WI38 (cell line): Measurements from ENCODE around the gene EPHB1.

Experiments
- H3K4me3 ChIP-seq: 2 replicates; pipeline ENCODE4 v1.5.1; 2011; ENCODE audit warnings: low read depth, mild to moderate bottlenecking, control low read depth, low read length
- TF ChIP-seq, protein P1 (sequence below): IDR thresholded peaks from 2 replicates; pipeline ENCODE4 v1.5.1; 2012; ENCODE audit warnings: low read depth, mild to moderate bottlenecking, control low read depth, low read length

The EPHB1 gene

DNA sequence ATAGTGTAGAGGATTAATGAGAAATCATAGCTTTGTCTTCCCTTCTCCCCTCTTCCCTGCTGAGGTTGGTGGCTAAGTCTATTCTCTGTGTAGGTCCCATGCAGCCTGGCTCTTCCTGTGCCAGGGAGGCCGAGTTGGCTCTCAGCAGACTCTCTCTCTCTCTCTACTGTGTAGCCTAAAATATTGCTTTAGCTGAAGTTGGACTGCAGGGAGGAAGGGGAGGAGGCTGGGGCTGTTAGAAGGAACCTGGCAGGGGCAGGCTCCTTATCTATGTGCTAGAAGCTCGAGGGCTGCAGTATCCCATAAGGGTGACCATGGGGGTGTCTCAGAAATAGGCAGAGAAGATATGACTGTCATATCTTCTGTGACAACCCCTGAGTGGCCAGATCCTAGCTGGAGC lies 160.8 kb downstream of the EPHB1 start:
- TF ChIP-seq, protein P1, sequence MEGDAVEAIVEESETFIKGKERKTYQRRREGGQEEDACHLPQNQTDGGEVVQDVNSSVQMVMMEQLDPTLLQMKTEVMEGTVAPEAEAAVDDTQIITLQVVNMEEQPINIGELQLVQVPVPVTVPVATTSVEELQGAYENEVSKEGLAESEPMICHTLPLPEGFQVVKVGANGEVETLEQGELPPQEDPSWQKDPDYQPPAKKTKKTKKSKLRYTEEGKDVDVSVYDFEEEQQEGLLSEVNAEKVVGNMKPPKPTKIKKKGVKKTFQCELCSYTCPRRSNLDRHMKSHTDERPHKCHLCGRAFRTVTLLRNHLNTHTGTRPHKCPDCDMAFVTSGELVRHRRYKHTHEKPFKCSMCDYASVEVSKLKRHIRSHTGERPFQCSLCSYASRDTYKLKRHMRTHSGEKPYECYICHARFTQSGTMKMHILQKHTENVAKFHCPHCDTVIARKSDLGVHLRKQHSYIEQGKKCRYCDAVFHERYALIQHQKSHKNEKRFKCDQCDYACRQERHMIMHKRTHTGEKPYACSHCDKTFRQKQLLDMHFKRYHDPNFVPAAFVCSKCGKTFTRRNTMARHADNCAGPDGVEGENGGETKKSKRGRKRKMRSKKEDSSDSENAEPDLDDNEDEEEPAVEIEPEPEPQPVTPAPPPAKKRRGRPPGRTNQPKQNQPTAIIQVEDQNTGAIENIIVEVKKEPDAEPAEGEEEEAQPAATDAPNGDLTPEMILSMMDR: no peak
- H3K4me3 ChIP-seq: no peak overlapping the region

DNA sequence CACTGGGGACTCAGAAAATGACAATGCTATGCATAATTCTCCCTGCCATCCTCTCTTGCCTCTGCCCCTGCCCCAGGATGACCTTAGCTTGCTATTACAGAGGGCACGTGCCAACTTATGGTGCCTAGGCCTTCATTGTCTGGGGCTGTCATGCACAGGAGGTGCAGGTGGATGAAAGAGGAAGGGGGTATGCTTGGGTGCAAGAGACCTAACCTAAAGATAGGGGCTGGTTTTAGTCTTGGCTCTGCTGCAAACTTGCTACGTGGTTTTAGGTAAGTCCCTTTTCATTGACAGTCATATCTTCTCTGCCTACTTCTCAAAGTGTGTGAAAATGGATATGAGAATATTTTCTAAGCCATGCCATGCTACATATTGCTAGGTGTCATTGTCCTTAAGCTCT lies 161.3 kb downstream of the EPHB1 start:
- TF ChIP-seq, protein P1: no peak
- no peak overlapping the region for H3K4me3 ChIP-seq

- TF ChIP-seq, protein P1: no peak
- H3K4me3 ChIP-seq: no peak overlapping the region
Observed at GRCh38 chr3:134956844-134957243, 161.8 kb downstream of the EPHB1 start.

DNA sequence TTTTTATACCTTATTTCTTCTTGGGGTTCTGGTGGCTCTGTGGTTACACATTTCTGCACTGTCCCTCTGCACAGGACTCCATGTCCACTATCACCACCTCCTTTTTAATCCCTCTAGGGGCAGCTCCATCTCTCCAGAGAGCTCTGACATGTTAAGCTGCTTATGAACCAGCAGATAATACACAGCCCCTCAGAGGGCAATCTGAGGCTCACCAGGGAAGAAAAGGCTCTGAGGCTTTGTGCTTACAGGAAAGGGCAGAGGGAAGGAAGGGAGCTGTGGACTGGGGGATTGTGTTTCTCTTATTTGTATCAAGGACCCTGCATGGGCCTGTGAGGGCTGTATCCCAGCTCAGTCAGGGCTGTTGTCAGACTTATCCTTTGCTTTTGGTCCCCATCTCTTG lies 164.5 kb downstream of the EPHB1 start:
- TF ChIP-seq, protein P1: no peak

DNA sequence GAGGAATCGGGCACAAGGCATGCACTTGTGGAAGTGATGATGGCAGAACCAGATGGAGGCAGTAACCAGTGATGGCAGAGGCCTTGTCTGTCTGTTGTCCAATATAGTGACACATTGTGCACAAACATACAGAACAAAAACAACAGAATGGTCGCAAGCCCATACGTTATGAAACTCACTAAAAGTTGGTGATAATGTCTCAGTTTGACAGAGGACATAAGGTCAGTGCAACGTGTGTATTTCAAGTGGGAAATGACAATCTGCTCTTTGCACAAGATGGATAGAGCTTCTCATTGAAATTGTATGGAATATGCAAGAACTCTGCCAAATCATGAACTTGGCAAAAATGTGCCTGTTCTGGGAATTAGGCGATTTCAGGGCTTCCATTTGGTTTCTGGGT lies 169.2 kb downstream of the EPHB1 start:
- no peak overlapping the region for H3K4me3 ChIP-seq
- TF ChIP-seq, protein P1: no peak

More for the DNA sequence above, 164.5 kb downstream of the EPHB1 start:
- no peak overlapping the region for H3K4me3 ChIP-seq

DNA sequence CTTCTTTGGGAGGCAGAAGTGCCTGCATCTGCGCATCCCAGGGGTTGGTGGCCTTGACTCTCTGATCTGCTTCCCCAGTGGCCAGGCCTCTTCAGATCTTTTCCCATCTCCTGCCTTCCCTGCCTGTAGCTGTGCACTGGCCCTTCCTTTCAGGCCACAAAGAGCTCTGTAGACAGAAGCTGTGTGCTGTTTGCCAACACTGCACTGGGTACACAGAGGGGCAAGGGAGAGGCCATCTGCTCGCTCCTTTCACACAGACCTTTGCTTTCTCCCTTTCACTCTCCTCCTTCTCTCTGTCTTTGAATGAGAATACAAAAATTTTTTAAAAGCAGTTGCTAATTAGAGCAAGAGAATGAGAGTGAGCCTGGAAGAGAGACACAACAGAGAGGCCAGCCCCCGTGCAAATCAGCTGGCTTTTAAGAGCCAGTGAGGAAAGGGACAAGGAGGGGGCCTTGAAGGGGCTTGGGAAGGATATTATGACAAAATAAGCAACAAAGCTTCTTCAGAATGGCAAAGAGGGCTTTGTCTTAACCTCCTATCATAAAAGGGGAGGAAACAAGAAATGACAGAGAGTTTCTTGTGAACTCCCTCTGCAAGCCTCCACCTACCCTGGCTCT lies 170.9 kb downstream of the EPHB1 start:
- H3K4me3 ChIP-seq: no peak overlapping the region
- TF ChIP-seq, protein P1: no peak

DNA sequence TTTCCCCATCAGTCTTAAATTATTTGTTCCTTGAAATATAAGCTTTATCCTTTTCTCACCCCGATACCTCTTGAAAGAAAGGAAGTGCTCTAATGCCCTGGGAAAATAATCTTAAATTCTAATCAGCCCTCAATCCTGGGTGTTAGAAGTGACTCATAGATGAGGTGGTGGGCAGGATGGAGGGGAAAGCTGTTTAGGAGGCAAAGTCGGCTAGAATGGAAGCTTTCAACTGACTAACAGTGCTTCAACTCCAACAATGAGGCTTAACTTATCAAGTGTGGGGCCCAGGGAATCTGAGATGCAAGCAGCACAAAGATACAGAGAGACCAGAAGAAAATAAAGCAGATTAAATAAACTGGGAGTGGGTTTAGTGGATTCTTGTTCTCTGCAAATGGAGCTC lies 175.8 kb downstream of the EPHB1 start:
- TF ChIP-seq, protein P1: no peak

More for the DNA sequence above, 175.8 kb downstream of the EPHB1 start:
- H3K4me3 ChIP-seq: no peak overlapping the region
